Stomach smooth muscle (tissue), 2 donors: Measurements from ENCODE around the gene PLCB1.

Experiments used
- H3K27ac ChIP-seq: one replicate; pipeline ENCODE4 v1.7.0; 2013; ENCODE audit warnings: mild to moderate bottlenecking, low read length, inconsistent platforms
- H3K27me3 ChIP-seq, 2 donors: one replicate each; pipeline ENCODE4 v1.7.0; 2013; ENCODE audit warnings: low read length in 2 of 2; ENCODE audit not compliant: insufficient read depth in 2 of 2, control insufficient read depth in 1 of 2
- H3K36me3 ChIP-seq, 2 donors: one replicate each; pipeline ENCODE4 v1.7.0; 2013; ENCODE audit warnings: low read length in 2 of 2; ENCODE audit not compliant: control insufficient read depth in 2 of 2, insufficient read depth in 2 of 2
- H3K4me1 ChIP-seq: one replicate; pipeline ENCODE4 v1.7.0; 2013; ENCODE audit warnings: low read length; ENCODE audit not compliant: control insufficient read depth, insufficient read depth
- H3K4me3 ChIP-seq, 2 donors: one replicate each; pipeline ENCODE4 v1.7.0; 2013; ENCODE audit warnings: low read length in 2 of 2
- H3K9ac ChIP-seq, 2 donors: one replicate each; pipeline ENCODE4 v1.7.0; 2013; ENCODE audit warnings: low read length in 2 of 2, mild to moderate bottlenecking in 1 of 2
- H3K9me3 ChIP-seq, 2 donors: one replicate each; pipeline ENCODE4 v1.7.0; 2013; ENCODE audit warnings: low read length in 2 of 2; ENCODE audit not compliant: control insufficient read depth in 2 of 2
- donor health status: healthy.
- donor health status: Pancreatic carcinoma.

Gene PLCB1

GRCh38 chr20:8671370-8671961 lies 539.4 kb downstream of the PLCB1 start:
- no peak overlapping the region for H3K27ac ChIP-seq

DNA sequence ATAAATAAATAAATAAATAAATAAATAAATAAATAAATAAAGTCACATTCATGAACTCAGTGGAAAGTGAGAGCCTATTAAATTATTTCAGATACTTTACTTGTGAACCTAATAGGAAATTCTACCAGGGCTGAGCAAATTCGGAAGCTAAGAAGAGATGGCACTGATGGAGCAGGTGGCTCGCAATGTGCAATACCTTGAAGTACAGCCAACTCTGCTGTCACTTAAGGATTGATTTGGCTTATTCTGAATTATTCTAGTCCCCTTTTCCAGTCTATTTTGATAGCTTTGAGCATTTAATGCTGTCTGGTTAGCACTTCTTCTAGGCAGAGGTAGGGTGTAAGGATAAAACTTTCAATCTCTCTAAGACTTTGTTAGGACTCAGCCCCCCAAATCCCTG lies 541.0 kb downstream of the PLCB1 start:
- Histone ChIP-seq H3K4me3 (no peak overlapping the region), H3K36me3 (peaks cover 0 to 11% of the 10 kb centered on the region in 2 donors), H3K27ac (no peak overlapping the region), H3K4me1 (no peaks in the 10 kb centered on the region), H3K9ac (no peak overlapping the region), H3K9me3 (no peaks in the 10 kb centered on the region), H3K27me3 (no peaks in the 10 kb centered on the region)

More at GRCh38 chr20:8671370-8671961, 539.4 kb downstream of the PLCB1 start:
- no peaks in the 10 kb centered on the region for H3K9me3 ChIP-seq
- no peaks in the 10 kb centered on the region for H3K27me3 ChIP-seq
- H3K4me3 ChIP-seq, result no peak overlapping the region
- no peak overlapping the region for H3K9ac ChIP-seq
- H3K36me3 ChIP-seq, result peaks cover 0 to 11% of the 10 kb centered on the region in 2 donors
- H3K4me1 ChIP-seq, result no peaks in the 10 kb centered on the region

DNA sequence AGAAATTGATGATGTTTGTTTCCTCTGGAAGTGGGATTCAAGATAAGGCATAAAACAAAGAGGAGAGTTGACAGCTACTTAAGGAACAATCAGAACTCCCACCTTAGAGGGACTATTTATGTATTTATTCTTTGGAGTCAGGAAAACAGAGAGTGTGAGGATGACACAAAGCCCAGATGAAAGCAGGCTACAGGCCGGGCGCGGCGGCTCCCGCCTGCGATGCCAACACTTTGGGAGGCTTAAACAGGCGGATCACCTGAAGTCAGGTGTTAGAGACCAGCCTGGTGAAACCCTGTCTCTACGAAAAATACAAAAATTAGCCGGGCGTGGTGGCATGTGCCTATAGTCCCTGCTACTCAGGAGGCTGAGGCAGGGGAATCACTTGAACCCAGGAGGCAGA lies 543.8 kb downstream of the PLCB1 start:
- no peaks in the 10 kb centered on the region for H3K9me3 ChIP-seq
- no peaks in the 10 kb centered on the region for H3K4me1 ChIP-seq
- H3K4me3 ChIP-seq, result no peak overlapping the region
- H3K27me3 ChIP-seq, result no peaks in the 10 kb centered on the region
- H3K36me3 ChIP-seq, result peaks cover 0 to 8% of the 10 kb centered on the region in 2 donors
- no peak overlapping the region for H3K27ac ChIP-seq
- H3K9ac ChIP-seq, result no peak overlapping the region

- Histone ChIP-seq H3K9me3 (no peaks in the 10 kb centered on the region), H3K4me3 (no peak overlapping the region), H3K27me3 (no peaks in the 10 kb centered on the region), H3K27ac (no peak overlapping the region), H3K36me3 (peaks cover 0 to 8% of the 10 kb centered on the region in 2 donors), H3K9ac (no peak overlapping the region), H3K4me1 (no peaks in the 10 kb centered on the region)
Measured at GRCh38 chr20:8678098-8678776, 546.2 kb downstream of the PLCB1 start.

GRCh38 chr20:8689337-8689736 lies 557.3 kb downstream of the PLCB1 start:
- Histone ChIP-seq H3K9me3 (peaks cover 0 to 2% of the 10 kb centered on the region in 2 donors), H3K4me3 (no peak overlapping the region), H3K27ac (no peak overlapping the region), H3K36me3 (peaks cover 0 to 2% of the 10 kb centered on the region in 2 donors), H3K4me1 (no peaks in the 10 kb centered on the region), H3K27me3 (no peaks in the 10 kb centered on the region), H3K9ac (no peak overlapping the region)

DNA sequence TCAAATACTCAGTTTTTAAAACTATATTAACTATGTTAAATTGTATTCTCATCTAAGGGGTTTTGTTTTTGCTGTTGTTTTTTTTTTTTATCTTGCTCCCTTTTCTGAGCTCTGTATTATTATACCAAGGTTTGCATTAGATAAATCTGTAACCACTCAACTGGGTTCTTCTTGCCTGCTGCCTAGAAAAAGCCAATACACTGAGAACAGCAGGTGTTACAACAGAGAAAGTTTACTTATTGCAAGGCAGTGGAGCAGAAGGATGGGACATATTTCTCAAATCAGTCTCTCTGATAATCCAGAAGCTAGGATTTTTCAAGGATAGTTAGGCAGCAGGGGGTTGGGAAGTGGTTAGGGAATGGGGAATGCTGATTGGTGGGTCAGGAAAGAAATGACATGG lies 558.0 kb downstream of the PLCB1 start:
- Histone ChIP-seq H3K36me3 (peaks cover 0 to 2% of the 10 kb centered on the region in 2 donors), H3K9me3 (peaks cover 0 to 2% of the 10 kb centered on the region in 2 donors), H3K4me3 (no peak overlapping the region)

DNA sequence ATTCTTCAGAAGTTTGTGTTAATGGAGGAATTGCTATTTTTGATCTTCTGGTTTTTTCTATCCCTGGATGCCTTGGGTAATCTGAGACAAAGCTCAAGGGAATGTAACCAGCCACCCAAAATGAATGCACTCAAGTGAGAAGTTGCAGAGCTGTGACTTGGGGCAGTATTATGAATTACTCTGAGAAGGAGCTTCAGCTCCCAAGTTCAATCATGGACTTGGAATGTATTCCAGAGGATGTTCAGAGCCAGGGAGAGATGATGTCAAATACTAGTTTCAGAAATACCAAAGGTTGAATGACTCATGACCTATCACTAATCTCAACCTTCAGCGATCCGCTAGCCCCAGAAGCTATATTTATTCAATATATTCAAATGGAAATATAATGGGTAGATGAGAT lies 561.6 kb downstream of the PLCB1 start:
- Histone ChIP-seq H3K9me3 (peaks cover 0 to 2% of the 10 kb centered on the region in 2 donors), H3K27ac (no peak overlapping the region)

More for the DNA sequence above, 558.0 kb downstream of the PLCB1 start:
- Histone ChIP-seq H3K27me3 (no peaks in the 10 kb centered on the region), H3K9ac (no peak overlapping the region), H3K4me1 (no peaks in the 10 kb centered on the region), H3K27ac (no peak overlapping the region)

DNA sequence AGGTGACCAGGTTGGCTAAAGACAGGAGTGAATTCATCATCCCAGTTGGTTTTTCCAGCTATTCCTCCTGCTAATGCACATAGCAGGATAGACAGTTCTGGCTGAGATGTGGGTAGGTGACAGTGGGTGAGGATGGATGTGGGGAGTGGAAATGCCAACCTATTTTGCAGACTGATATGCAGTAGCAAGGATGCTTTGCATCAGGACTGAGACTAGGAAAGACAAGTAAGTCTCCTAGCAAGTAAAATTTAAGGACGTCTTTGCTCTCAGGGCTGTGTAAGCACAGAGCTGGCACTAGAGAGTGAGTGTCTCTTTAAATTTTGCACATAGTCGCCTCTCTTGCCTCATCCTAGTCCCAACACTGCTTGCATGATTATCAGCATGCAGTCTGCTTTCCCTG lies 568.7 kb downstream of the PLCB1 start:
- no peaks in the 10 kb centered on the region for H3K4me1 ChIP-seq
- no peaks in the 10 kb centered on the region for H3K9me3 ChIP-seq
- no peak overlapping the region for H3K9ac ChIP-seq
- no peak overlapping the region for H3K4me3 ChIP-seq
- peaks cover 0 to 8% of the 10 kb centered on the region in 2 donors for H3K36me3 ChIP-seq
- no peaks in the 10 kb centered on the region for H3K27me3 ChIP-seq
- no peak overlapping the region for H3K27ac ChIP-seq

More for the DNA sequence above, 561.6 kb downstream of the PLCB1 start:
- Histone ChIP-seq H3K4me3 (no peak overlapping the region), H3K27me3 (no peaks in the 10 kb centered on the region), H3K36me3 (peaks cover 0 to 4% of the 10 kb centered on the region in 2 donors), H3K4me1 (no peaks in the 10 kb centered on the region), H3K9ac (no peak overlapping the region)

DNA sequence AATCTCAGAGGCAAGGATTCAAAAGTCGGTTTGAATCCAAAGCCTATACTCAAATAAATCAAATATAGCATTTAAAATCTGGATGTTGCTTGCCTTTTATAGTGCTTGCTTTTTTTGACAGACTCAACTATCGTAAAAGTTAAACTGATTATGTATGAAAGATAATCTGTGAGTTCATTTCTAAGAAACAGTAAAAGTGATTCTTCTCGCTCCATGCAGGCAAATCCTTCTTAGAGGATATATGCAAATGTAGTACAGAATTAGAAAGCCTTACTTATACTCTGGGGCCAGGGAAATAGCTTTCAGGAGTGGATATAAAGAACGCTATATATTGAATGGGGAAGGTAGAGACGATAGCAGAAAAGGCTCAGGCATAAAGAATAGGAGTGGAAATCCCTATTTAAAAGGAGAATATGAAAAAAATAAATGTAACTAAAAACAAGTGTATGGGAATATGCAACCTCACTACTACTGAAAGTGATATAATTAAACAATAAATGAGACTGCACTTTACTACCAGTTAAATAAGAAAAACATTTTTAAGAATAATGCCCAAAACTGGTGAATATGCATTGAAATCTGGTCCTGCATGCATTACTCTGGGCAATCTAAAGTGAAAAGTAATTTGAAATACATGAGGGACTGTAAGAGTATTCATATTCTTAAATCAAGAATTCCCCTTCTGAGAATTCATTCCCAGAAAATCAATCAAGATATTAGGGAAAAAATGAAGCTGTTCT lies 575.1 kb downstream of the PLCB1 start:
- Histone ChIP-seq H3K4me3 (no peak overlapping the region), H3K9me3 (no peaks in the 10 kb centered on the region), H3K9ac (no peak overlapping the region), H3K27me3 (no peaks in the 10 kb centered on the region), H3K4me1 (no peaks in the 10 kb centered on the region), H3K36me3 (peaks cover 0 to 8% of the 10 kb centered on the region in 2 donors), H3K27ac (no peak overlapping the region)

- Histone ChIP-seq H3K27me3 (no peaks in the 10 kb centered on the region), H3K27ac (no peak overlapping the region), H3K4me1 (no peaks in the 10 kb centered on the region), H3K36me3 (peaks cover 7 to 10% of the 10 kb centered on the region in 2 donors), H3K4me3 (no peak overlapping the region), H3K9ac (no peak overlapping the region), H3K9me3 (no peaks in the 10 kb centered on the region)
Measured at GRCh38 chr20:8709627-8710026, 577.6 kb downstream of the PLCB1 start.
